PFSK-1 (cell line): ENCODE measurements around the gene RERG.

Source experiments
- POLR2AphosphoS5 ChIP-seq: IDR thresholded peaks from 2 replicates; pipeline ENCODE4 v1.6.1; 2012; ENCODE audit warnings: low read depth, mild to moderate bottlenecking, control low read depth, low read length, moderate library complexity
- REST ChIP-seq, 2 experiments: IDR thresholded peaks; 2 replicates each; pipeline versions ENCODE4 v1.6.1 to v1.8.0; 2011 to 2012; ENCODE audit warnings: low read depth in 2 of 2, low read length in 2 of 2, control low read depth in 1 of 2, inconsistent platforms in 1 of 2, mild to moderate bottlenecking in 1 of 2, moderate library complexity in 1 of 2; ENCODE audit not compliant: insufficient read depth in 1 of 2
- SIN3A ChIP-seq: IDR thresholded peaks from 2 replicates; pipeline ENCODE4 v1.6.1; 2012; ENCODE audit warnings: mild to moderate bottlenecking, low read length, moderate library complexity, borderline replicate concordance; ENCODE audit not compliant: insufficient read depth
- TAF1 ChIP-seq: IDR thresholded peaks from 2 replicates; pipeline ENCODE4 v1.6.1; 2012; ENCODE audit warnings: low read length, control low read depth, borderline replicate concordance; ENCODE audit not compliant: insufficient read depth

- TF ChIP-seq TAF1, result no peak
- TF ChIP-seq REST (IDR thresholded peaks at IDR 0.05; ENCODE audit: insufficient read depth in 1 of 2, low read depth in 2 of 2, low read length in 2 of 2), result no peak
- no peak for TF ChIP-seq POLR2AphosphoS5
- TF ChIP-seq SIN3A, result no peak
These were observed 98.9 kb downstream of the RERG start for GRCh38 chr12:15122344-15122743.
